HG03097 (cell line): Measurements from ENCODE around the gene AVPI1.
"Not testable (repeated sequence)": the region's sequence is repeated elsewhere in the genome, so short reads cannot be mapped to it uniquely, and the experiment has no call there.

ENCODE experiments used
- ATAC-seq: cut with Tn5 transposase; IDR thresholded peaks from one replicate; pipeline ENCODE4 v1.9.1; 2021; ENCODE audit not compliant: unreplicated experiment, low FRiP score

The AVPI1 gene

GRCh38 chr10:97684368-97684713 is 2.7 kb downstream of the AVPI1 start:
- not testable (repeated sequence) for ATAC-seq

- ATAC-seq, result no peak
Measured at GRCh38 chr10:97683556-97684367, 3.3 kb downstream of the AVPI1 start.

GRCh38 chr10:97682042-97682441 is 5.0 kb downstream of the AVPI1 start:
- ATAC-seq, result no peak

- ATAC-seq, result no peak
Measured at GRCh38 chr10:97679594-97679993, 7.4 kb downstream of the AVPI1 start.

- no peak for ATAC-seq
Measured at GRCh38 chr10:97676770-97677581, 10.1 kb downstream of the AVPI1 start.

- ATAC-seq, result no peak
Measured at GRCh38 chr10:97675222-97675621, 11.8 kb downstream of the AVPI1 start.

- ATAC-seq, result no peak
Measured at GRCh38 chr10:97673736-97674525, 13.1 kb downstream of the AVPI1 start.

GRCh38 chr10:97669571-97669970 is 17.5 kb downstream of the AVPI1 start:
- no peak for ATAC-seq

GRCh38 chr10:97667463-97667862 is 19.6 kb downstream of the AVPI1 start:
- ATAC-seq, result no peak

- no peak for ATAC-seq
Measured at GRCh38 chr10:97666992-97667391, 20.0 kb downstream of the AVPI1 start.

- ATAC-seq, result no peak
Measured at GRCh38 chr10:97664282-97664850, 22.7 kb downstream of the AVPI1 start.

- ATAC-seq, result no peak
Measured at GRCh38 chr10:97659589-97659988, 27.5 kb downstream of the AVPI1 start.

- ATAC-seq, result no peak
Measured at GRCh38 chr10:97656777-97657176, 30.3 kb downstream of the AVPI1 start.

GRCh38 chr10:97651773-97652172 is 35.3 kb downstream of the AVPI1 start:
- ATAC-seq, result no peak

GRCh38 chr10:97650726-97651125 is 36.3 kb downstream of the AVPI1 start:
- no peak for ATAC-seq

GRCh38 chr10:97649405-97649750 is 37.7 kb downstream of the AVPI1 start:
- ATAC-seq, result not testable (repeated sequence)

- ATAC-seq, result no peak
Measured at GRCh38 chr10:97648562-97649404, 38.3 kb downstream of the AVPI1 start.

GRCh38 chr10:97647556-97647955 is 39.5 kb downstream of the AVPI1 start:
- no peak for ATAC-seq

GRCh38 chr10:97644936-97645335 is 42.1 kb downstream of the AVPI1 start:
- ATAC-seq, result no peak

GRCh38 chr10:97643441-97643985 is 43.5 kb downstream of the AVPI1 start:
- ATAC-seq, result no peak
